Smooth muscle cell (in vitro differentiated cells): ENCODE measurements around the gene RANBP9. TPM values are rescaled to one million over a fixed set of nuclear protein-coding genes. Genes with fewer than 3 reads are reported as not detected.

Experiments used
- DNase-seq: peaks from one replicate; lab custom pipeline; 2025; ENCODE audit not compliant: unreplicated experiment; lab: John Stamatoyannopoulos, UW
- H2AFZ ChIP-seq: fragments of 200-600 bp; sonication (generic); 2 replicates; pipeline ENCODE4 v1.6.0; 2016; ENCODE audit warnings: antibody characterized with exemption, low read depth, mild to moderate bottlenecking
- H3F3A ChIP-seq: fragments of 200-600 bp; sonication (generic); 2 replicates; pipeline ENCODE4 v1.6.0; 2017; ENCODE audit warnings: antibody characterized with exemption, low read depth
- H3K27ac ChIP-seq: fragments of 200-600 bp; sonication (generic); 2 replicates; pipeline ENCODE4 v1.5.1; 2016; ENCODE audit warnings: low read depth, mild to moderate bottlenecking
- H3K27me3 ChIP-seq: fragments of 200-600 bp; sonication (generic); 2 replicates; pipeline ENCODE4 v1.6.1; 2016; ENCODE audit warnings: low read depth, mild to moderate bottlenecking
- H3K36me3 ChIP-seq: fragments of 200-600 bp; sonication (generic); 2 replicates; pipeline ENCODE4 v1.5.1; 2016; ENCODE audit warnings: low read depth
- H3K4me1 ChIP-seq: fragments of 200-600 bp; sonication (generic); 2 replicates; pipeline ENCODE4 v1.5.1; 2016; ENCODE audit warnings: low read depth
- H3K4me2 ChIP-seq: fragments of 200-600 bp; sonication (generic); 2 replicates; pipeline ENCODE4 v1.6.0; 2016; ENCODE audit warnings: mild to moderate bottlenecking
- H3K4me3 ChIP-seq: fragments of 200-600 bp; sonication (generic); 2 replicates; pipeline ENCODE4 v1.5.1; 2016; ENCODE audit warnings: mild to moderate bottlenecking
- H3K79me2 ChIP-seq: fragments of 200-600 bp; sonication (generic); 2 replicates; pipeline ENCODE4 v1.6.0; 2016; ENCODE audit warnings: low read depth, mild to moderate bottlenecking
- H3K9ac ChIP-seq: fragments of 200-600 bp; sonication (generic); 2 replicates; pipeline ENCODE4 v1.6.0; 2016; ENCODE audit warnings: low read depth
- H3K9me3 ChIP-seq: fragments of 200-600 bp; sonication (generic); replicated peaks from 2 replicates; pipeline ENCODE4 v1.5.1; 2016; ENCODE audit warnings: low read depth
- H4K20me1 ChIP-seq: fragments of 200-600 bp; sonication (generic); 2 replicates; pipeline ENCODE4 v1.6.0; 2016; ENCODE audit warnings: low read depth
- WGBS: methylation state at CpG from one replicate; pipeline ENCODE4 v1.1.7; 2016; ENCODE audit warnings: low lambda C conversion rate; 5-methylcytosine and 5-hydroxymethylcytosine counted together
- polyA plus RNA-seq: library from polyadenylated mRNA; unstranded; fragments of >200 nt; fragmentation: Nextera tagmentation; extraction: Ambion mirVana; gene quantifications from 2 replicates; pipeline ENCODE4 v1.2.1, GENCODE V29; 2016
- total RNA-seq: library from RNA; depleted of rRNA; stranded (reverse); fragments of >200 nt; gene quantifications from 2 replicates; pipeline ENCODE4 v1.2.3, GENCODE V29; 2014
- TF ChIP-seq, protein P1 (sequence below): fragments of 200-600 bp; sonication (generic); IDR thresholded peaks from 2 replicates; pipeline ENCODE4 v1.5.1; 2017; ENCODE audit warnings: borderline replicate concordance, mild to moderate bottlenecking, antibody characterized with exemption; ENCODE audit not compliant: insufficient read depth, poor library complexity, severe bottlenecking

The RANBP9 gene
- total and polyA plus RNA-seq, 2 experiments from 2014 or later: 26.9 to 40.9 TPM

DNA sequence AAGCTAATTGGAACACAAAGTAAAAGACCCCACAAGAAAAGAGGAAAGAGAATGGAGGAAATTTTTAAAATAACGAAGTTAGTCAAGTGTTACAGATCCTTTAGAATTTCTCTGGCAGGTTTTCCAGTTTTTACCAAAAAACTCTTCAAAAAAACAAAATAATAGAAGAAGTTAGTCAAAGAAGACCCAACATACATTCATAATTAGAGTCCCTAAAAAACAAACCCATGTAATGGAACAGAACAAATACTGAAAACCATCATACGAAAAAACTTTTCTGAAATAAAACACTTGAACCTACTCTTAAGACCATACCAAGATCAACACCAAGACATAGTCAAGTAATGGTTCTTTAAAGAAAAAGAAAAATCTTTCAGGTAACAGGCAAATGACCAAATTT, 31.6 kb downstream of the RANBP9 start:
- Histone ChIP-seq H3K4me2 (no peak overlapping the region), H3K4me1 (no peaks in the 10 kb centered on the region), H3K9me3 (no peaks in the 10 kb centered on the region), H4K20me1 (peaks cover 88% of the 10 kb centered on the region), H3F3A (peaks cover 9% of the 10 kb centered on the region), H3K36me3 (peaks cover 15% of the 10 kb centered on the region), H3K9ac (no peak overlapping the region), H3K27ac (no peak overlapping the region), H3K4me3 (no peak overlapping the region), H3K79me2 (peaks cover 100% of the 10 kb centered on the region), H3K27me3 (no peaks in the 10 kb centered on the region), H2AFZ (no peak overlapping the region)
- TF ChIP-seq, protein P1, sequence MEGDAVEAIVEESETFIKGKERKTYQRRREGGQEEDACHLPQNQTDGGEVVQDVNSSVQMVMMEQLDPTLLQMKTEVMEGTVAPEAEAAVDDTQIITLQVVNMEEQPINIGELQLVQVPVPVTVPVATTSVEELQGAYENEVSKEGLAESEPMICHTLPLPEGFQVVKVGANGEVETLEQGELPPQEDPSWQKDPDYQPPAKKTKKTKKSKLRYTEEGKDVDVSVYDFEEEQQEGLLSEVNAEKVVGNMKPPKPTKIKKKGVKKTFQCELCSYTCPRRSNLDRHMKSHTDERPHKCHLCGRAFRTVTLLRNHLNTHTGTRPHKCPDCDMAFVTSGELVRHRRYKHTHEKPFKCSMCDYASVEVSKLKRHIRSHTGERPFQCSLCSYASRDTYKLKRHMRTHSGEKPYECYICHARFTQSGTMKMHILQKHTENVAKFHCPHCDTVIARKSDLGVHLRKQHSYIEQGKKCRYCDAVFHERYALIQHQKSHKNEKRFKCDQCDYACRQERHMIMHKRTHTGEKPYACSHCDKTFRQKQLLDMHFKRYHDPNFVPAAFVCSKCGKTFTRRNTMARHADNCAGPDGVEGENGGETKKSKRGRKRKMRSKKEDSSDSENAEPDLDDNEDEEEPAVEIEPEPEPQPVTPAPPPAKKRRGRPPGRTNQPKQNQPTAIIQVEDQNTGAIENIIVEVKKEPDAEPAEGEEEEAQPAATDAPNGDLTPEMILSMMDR: no peak
- no peak for DNase-seq
- 98% methylated on average over 2 of the region's 2 CpGs for WGBS

DNA sequence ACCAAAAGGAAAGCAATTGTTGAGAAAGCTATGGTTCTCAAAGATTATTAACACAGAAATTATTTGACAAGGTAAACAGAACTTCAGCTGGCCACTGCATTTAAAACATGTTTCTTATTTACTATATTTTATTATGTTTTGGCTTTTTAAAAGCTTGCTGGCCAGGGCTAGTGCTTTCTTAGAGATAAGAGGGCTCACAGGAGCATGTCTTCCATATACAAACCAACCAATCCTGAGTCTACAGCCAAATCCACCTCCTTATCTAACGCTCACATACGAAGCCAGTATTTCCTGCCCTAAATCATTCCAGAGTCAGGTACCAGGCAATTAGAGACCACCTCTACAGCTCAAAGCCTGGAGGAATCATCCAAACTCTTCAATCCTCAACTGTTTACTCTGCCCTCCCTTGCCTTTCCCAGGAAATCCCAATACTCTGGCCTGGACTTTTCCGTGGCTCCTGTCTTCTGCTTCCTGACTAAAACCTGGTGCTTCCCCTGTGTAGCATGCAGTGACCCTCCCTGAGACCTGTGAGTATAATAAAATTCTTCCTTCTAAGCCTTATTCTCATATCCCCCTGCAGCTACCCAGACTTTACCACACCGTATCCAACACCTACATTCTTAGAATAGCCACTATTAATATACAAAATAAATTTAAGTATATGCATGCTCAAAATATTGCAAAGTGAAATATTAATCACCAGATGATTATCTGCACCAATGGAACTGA, 33.2 kb downstream of the RANBP9 start:
- Histone ChIP-seq H3K4me1 (no peaks in the 10 kb centered on the region), H3F3A (peaks cover 9% of the 10 kb centered on the region), H3K4me2 (peak overlapping the region; percentile 32), H3K27me3 (no peaks in the 10 kb centered on the region), H2AFZ (no peak overlapping the region), H3K9ac (no peak overlapping the region), H3K79me2 (peaks cover 100% of the 10 kb centered on the region), H3K27ac (peak overlapping the region; percentile 19), H3K36me3 (peaks cover 15% of the 10 kb centered on the region), H3K4me3 (no peak overlapping the region), H4K20me1 (peaks cover 88% of the 10 kb centered on the region), H3K9me3 (no peaks in the 10 kb centered on the region)
- no peak for DNase-seq
- TF ChIP-seq, protein P1: no peak
- WGBS: 36% methylated on average over 4 of the region's 4 CpGs

DNA sequence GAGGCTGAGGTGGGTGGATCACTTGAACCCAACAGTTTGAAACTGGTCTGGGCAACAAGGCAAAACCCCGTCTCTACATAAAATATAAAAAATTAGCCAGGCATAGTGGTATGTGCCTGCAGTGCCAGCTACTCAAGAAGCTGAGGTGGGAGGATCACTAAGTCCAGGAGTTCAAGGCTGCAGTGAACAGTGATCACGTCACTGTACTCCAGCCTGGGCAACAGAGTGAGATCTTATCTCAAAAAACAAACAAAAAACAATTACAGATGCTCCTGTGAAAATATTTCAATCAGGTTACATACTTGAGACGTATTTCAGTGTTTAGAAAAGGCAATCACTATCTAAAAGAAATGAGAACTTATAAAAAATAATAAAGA, 33.8 kb downstream of the RANBP9 start:
- Histone ChIP-seq H3K9ac (no peak overlapping the region), H3K4me3 (no peak overlapping the region), H3K27ac (peak overlapping the region; percentile 19), H4K20me1 (peaks cover 89% of the 10 kb centered on the region), H3K79me2 (peaks cover 100% of the 10 kb centered on the region), H3K4me2 (peak overlapping the region; percentile 32), H2AFZ (no peak overlapping the region), H3K27me3 (no peaks in the 10 kb centered on the region), H3K9me3 (no peaks in the 10 kb centered on the region), H3F3A (peaks cover 9% of the 10 kb centered on the region), H3K4me1 (no peaks in the 10 kb centered on the region), H3K36me3 (peaks cover 15% of the 10 kb centered on the region)
- TF ChIP-seq, protein P1: no peak
- WGBS: 75% methylated on average over 3 of the region's 3 CpGs
- no peak for DNase-seq
